HG02870 (cell line): ENCODE measurements around the gene CA7.

Experiments used
- ATAC-seq: cut with Tn5 transposase; IDR thresholded peaks from one replicate; pipeline ENCODE4 v1.9.1; 2021; ENCODE audit warnings: mild to moderate bottlenecking, moderate library complexity; ENCODE audit not compliant: unreplicated experiment

Gene CA7

GRCh38 chr16:66844342-66845079 lies at the start of gene CA7:
Gene CA7, plus strand, starts transcription at chr16:66844414. Its CDS starts 74 bp downstream, at chr16:66844488.
- no peak for ATAC-seq

- no peak for ATAC-seq
Measured at GRCh38 chr16:66798161-66798560, 46.1 kb upstream of the CA7 start.

GRCh38 chr16:66800856-66801255 lies 43.4 kb upstream of the CA7 start:
- ATAC-seq = no peak

- no peak for ATAC-seq
Measured at GRCh38 chr16:66801320-66802105, 42.7 kb upstream of the CA7 start, which contains the start of gene TERB1. Gene TERB1, minus strand, starts transcription at chr16:66801584. Its CDS starts 4,786 bp downstream, at chr16:66796798.

- no peak for ATAC-seq
Measured at GRCh38 chr16:66802159-66802558, 42.1 kb upstream of the CA7 start.

- no peak for ATAC-seq
Measured at GRCh38 chr16:66809765-66810164, 34.4 kb upstream of the CA7 start.

- no peak for ATAC-seq
Measured at GRCh38 chr16:66810391-66810790, 33.8 kb upstream of the CA7 start.

GRCh38 chr16:66811043-66811442 lies 33.2 kb upstream of the CA7 start:
- no peak for ATAC-seq

GRCh38 chr16:66814734-66815133 lies 29.5 kb upstream of the CA7 start:
- ATAC-seq = no peak

- no peak for ATAC-seq
Measured at GRCh38 chr16:66824006-66824405, 20.2 kb upstream of the CA7 start.

GRCh38 chr16:66830422-66831404 lies 13.5 kb upstream of the CA7 start, which contains the start of gene NAE1:
Gene NAE1, minus strand, starts transcription at chr16:66830976. Its CDS starts 77 bp downstream, at chr16:66830899.
- peak; percentile 86 for ATAC-seq

- ATAC-seq = no peak
Measured at GRCh38 chr16:66832190-66832589, 12.0 kb upstream of the CA7 start.

- ATAC-seq = no peak
Measured at GRCh38 chr16:66832661-66833305, 11.4 kb upstream of the CA7 start.

GRCh38 chr16:66834746-66835145 lies 9.5 kb upstream of the CA7 start:
- ATAC-seq = no peak

- ATAC-seq = no peak
Measured at GRCh38 chr16:66840883-66841282, 3.3 kb upstream of the CA7 start.

- no peak for ATAC-seq
Measured at GRCh38 chr16:66841366-66841765, 2.8 kb upstream of the CA7 start.

- ATAC-seq = no peak
Measured at GRCh38 chr16:66842765-66843164, 1.4 kb upstream of the CA7 start.

- ATAC-seq = no peak
Measured at GRCh38 chr16:66843191-66843590, 1.0 kb upstream of the CA7 start.

GRCh38 chr16:66844009-66844341 lies 239 bp upstream of the CA7 start:
- ATAC-seq = no peak

GRCh38 chr16:66845080-66845410 lies 831 bp downstream of the CA7 start:
- no peak for ATAC-seq

- ATAC-seq = no peak
Measured at GRCh38 chr16:66845791-66846221, 1.6 kb downstream of the CA7 start.
